SK-MEL-5 (cell line): ENCODE data around the gene LIMK1. TPM values are rescaled to one million over a fixed set of nuclear protein-coding genes. Genes with fewer than 3 reads are reported as not detected.
A peak's percentile ranks its signal among the peaks of the same experiment; 100 is the strongest.
"Not testable (repeated sequence)": the region's sequence is repeated elsewhere in the genome, so short reads cannot be mapped to it uniquely, and the experiment has no call there.

Source experiments
- DNase-seq: peaks from one replicate; pipeline ENCODE4 v3.0.0-alpha.2; 2016; ENCODE audit warnings: low read depth, low spot score
- in situ Hi-C: cut with HindIII; loops from 2 replicates; pipeline ENCODE4 v1.10.0; 2016; ENCODE audit warnings: low sequenced_read_pairs, high pct_unique_total_duplicates, low pct_unique_long_range_greater_than_20kb
- polyA plus RNA-seq, 2 experiments: library from polyadenylated mRNA; depleted of rRNA; stranded (reverse); fragments of >200 nt; gene quantifications; 2 replicates each; pipeline ENCODE4 v1.2.3, GENCODE V29; 2015
- total RNA-seq: library from RNA; depleted of rRNA; stranded (reverse); fragments of >200 nt; shearing (Covaris generic); gene quantifications from 2 replicates; pipeline ENCODE4 v1.2.3, GENCODE V29; 2014; rRNA removed

The LIMK1 gene
- 26.4 and 28.8 TPM in 2 replicates for total RNA-seq
- 65.9 and 84.5 TPM in 2 replicates for polyA plus RNA-seq (2015; cell fraction: cytosol; rRNA removed)
- polyA plus RNA-seq (2015; cell fraction: nucleus; rRNA removed) = 24.6 and 35.7 TPM in 2 replicates

DNA sequence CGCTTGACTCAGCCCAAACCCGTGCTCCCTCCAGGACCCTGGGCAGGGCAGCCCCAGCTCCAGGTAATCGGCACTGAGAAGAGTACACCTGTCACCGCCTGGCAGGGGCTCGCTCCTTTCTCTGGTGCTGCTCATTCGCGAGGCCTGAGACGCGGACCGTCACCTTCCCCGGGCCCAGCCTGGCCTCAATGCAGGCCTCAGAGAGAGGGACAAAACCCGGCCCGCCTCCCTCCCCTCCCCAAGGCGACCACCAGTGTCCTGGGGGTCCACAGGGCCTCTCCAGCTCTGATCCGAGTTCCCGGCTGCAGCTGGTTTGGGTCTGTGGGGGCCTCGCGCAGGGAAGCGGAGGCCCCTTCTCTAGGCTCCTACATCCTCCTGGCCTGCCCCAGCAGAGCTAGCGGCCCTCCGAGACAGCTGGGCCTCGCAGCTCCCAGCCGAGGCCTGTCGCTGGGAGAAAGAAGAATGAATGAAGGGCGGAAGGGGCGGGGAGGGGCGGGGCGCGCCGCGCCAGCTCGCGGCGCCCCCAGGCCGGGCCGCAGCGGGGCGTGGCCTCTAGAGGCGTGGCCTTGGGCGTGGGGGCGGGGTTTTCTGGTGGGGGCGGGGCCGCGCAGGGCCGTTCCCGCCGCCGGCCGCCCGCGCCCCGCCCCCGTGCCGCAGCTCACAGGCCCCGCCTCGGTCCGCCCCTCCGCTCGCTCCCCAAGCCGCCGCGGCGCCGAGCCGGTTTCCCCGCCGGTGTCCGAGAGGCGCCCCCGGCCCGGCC is at the start of gene LIMK1:
LIMK1 (plus strand) TSS at position 688 of the 760 bp plus-strand sequence. CDS start 187 bp downstream, outside the sequence.
- in situ Hi-C loops = loop anchor here (25.0 kb wide), 1 partner anchor 104 kb away; no protein-coding TSS in a partner anchor
- peak; percentile 78 for DNase-seq

- DNase-seq = no peak
- in situ Hi-C loops = no loop called here
Measured at GRCh38 chr7:74037609-74038008, 46.0 kb upstream of the LIMK1 start.

DNA sequence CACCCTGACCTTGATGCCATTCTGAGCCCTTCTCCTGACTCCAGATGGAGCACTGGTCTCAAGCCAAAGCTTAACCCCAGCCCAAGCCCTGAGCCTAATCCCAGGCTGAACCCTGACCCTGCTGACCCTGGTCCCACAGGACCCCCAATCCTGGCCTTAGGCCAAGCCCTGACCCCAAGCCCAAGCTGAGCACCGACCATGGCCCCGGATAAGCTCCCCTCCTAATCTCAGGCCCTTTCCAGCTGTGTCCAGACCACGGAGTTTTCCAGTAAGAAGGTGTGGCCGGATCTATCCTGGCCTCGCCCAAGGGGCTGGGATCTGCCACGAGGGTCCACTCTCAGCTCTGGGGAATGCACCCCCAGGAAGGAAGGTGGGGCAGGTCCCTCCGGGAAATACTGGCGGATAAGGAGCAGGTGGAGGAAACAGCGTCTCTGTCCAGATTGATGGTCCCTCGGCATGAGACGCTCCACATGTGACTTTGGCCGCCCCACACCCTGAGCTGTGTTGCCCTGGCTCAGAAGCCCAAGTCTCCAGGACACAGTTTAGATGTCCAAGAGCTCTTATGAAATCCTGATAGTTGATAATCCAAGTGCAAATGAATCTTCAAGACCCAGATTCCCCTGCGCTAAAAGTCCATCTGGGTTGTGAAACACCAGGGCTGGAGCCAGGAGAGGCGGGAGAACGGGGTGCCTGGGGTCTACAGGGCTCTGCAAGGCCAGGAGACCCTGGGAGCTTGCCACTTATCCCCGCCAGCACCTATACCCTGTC is 45.2 kb upstream of the LIMK1 start:
- in situ Hi-C loops = no loop called here
- no peak for DNase-seq

- in situ Hi-C loops = no loop called here
- no peak for DNase-seq
Measured at GRCh38 chr7:74039337-74039736, 44.3 kb upstream of the LIMK1 start.

GRCh38 chr7:74040101-74040790 is 43.4 kb upstream of the LIMK1 start:
- in situ Hi-C loops = no loop called here
- DNase-seq = no peak

DNA sequence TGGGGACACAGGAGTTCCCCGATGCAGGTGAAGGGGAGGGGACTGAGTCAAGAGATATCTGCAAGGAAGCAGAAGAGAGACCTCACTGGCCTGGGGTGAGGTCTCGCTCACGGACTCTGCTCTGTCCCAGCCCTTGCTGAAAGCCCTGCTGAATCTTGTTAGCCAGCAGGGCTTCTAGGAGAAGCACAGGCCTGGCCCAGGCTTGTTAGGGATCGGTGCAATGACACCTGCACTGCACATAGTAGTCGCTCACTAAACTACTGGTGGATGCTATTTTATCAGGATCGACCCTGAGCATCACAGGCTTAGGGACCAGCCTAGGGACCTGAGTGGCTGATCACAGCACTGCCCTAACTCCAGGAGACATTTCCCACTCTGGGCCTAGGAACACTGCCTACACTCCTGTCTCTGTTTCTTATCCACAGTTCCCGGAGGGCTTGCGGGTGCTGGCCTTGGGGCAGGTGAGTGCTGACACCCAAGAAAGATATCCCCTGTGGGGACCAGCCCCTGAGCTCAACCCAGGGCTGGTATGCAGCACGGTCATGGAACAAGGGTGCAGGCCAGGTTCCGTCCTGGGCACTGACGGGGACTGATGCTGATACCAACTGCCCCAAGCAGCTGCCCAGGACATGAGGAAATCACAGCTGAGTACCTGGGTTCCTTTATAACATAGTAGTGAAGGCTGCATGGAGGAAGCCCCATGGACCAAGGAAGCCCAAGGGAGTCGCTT is 42.6 kb upstream of the LIMK1 start:
- DNase-seq = no peak
- in situ Hi-C loops = no loop called here

DNA sequence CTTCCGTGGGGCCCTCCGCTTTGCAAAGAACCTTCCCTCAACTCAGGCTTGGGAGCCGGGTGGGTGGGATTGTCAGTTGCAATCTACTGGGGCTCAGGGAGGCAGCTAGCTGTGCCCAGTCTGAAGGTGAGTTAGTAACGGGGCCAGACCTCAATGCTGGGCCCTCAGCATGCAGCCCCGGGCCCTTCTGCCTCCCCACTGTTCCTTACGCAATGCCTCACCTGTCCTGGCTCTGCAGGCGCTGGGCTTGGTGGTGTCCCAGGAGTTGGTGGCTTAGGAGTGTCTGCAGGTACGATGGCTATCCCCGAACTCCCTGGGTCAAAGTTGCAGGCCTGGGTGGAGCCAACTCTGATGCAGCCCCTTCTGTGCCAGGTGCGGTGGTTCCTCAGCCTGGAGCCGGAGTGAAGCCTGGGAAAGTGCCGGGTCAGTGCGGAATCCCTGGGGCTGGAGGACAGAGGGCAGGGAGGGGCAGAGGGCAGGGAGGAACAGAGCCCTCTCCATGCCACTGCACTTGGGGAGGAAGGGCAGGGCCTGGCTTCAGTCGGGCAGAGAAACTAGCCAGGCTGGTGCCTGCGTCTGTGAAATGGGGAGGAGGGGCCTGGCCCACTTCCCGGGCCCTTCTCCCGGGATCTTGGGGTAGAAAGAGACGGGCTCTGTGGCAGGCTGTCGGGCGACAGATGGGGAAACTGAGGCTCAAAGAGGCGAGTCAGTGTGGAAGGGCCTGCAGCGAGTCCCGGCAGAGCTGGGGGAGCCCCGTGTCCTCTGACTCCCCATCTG is 40.7 kb upstream of the LIMK1 start:
- no peak for DNase-seq
- in situ Hi-C loops = no loop called here

DNA sequence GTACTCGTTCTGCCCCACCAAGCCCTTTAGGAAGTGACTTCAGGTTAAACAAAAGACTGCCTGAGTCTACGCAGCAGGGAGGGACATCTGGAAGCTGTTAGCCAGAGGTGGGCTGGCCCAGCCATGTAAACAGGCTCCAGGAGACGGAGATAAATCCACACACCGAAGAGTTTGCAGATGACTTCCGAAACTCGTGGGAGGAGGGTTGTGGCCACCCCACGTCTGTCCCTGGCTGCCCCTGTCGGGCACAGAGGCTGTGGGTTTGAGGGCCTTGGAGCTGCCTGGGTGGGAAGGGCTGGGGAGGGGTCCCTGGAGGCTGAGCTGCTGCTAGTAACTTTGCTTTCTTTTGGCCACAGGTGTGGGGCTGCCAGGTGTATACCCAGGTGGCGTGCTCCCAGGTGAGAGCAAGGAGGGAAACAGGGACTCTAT is 40.1 kb upstream of the LIMK1 start:
- in situ Hi-C loops = no loop called here
- no peak for DNase-seq

GRCh38 chr7:74044366-74045350 is 38.9 kb upstream of the LIMK1 start:
- DNase-seq = no peak
- in situ Hi-C loops = no loop called here

GRCh38 chr7:74046581-74046980 is 37.0 kb upstream of the LIMK1 start:
- in situ Hi-C loops, DNase-seq: not testable (repeated sequence)

DNA sequence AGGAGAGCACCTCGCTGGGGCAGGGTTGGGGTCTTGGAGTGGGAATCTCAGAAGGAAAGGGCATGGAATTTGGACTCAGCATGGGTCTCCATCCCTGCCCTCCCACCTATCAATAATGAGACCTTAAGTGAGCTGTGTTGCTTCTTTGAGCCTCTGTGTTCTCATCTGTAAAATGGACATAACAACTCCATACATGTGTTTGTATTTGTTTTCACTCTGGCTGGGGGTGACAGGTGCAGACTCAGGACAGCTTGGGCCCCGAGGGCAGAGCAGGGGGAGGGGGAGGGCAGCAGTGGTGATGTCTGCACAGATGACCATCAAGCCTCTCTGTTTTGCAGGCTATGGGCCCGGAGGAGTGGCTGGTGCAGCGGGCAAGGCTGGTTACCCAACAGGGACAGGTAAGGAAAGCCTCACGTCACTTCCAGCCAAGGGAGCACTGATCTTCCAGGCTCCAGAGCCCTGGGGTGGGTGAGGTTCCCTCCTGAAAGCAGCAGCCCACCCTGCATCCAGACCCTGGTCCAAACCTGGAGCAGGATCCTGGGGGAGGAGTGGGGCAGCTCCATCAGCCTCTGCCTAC is 35.7 kb upstream of the LIMK1 start:
- no peak for DNase-seq
- in situ Hi-C loops = no loop called here

DNA sequence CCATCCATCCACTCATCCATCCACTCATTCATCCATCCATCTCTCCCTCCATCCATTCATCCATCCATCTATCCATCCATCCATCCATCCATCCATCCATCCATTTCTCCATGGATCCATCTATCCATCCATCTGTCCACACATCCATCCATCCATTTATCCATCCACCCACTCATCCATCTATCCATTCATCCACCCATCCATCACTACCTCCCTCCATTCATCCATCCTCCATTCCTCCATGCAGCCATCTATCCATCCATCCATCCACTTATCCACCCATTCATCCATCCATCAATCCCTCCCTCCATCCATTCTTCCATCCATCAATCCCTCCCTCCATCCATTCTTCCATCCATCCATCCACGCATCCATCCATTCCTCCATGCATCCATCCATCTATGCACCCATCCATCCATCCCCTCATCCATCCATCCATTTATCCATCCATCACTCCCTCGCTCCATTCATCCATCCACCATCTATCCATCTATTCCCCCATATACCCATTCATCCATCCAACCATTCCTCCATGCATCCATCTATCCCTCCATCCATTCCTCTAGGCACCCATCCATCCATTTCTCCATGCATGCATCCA is 34.5 kb upstream of the LIMK1 start:
- no peak for DNase-seq
- in situ Hi-C loops = no loop called here

- in situ Hi-C loops = no loop called here
- no peak for DNase-seq
Measured at GRCh38 chr7:74049997-74050798, 33.4 kb upstream of the LIMK1 start.

DNA sequence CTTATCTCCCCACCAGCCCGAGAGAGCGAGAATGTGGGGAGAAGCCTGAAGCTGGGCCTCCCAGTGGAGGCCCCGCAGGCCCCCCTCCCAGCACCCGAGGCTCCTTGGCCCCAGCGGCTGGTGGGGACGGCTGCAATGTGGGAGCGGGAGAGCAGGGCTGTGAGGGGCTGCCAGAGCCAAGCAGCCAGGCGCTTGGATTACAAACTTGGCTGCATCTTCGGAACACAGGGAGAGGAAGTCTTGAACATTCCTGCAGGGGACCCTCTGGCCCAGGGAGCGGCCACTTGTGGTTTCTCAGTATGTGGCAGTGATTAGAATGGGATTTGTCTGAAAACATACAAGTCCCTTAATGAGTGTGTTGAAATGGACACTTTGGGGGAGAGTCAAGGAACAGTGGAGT is 32.4 kb upstream of the LIMK1 start:
- DNase-seq = no peak
- in situ Hi-C loops = no loop called here
